Measurements from ENCODE around the gene TMEM201. TPM values are rescaled to one million over a fixed set of nuclear protein-coding genes. Genes with fewer than 3 reads are reported as not detected.

The TMEM201 gene, protein sequence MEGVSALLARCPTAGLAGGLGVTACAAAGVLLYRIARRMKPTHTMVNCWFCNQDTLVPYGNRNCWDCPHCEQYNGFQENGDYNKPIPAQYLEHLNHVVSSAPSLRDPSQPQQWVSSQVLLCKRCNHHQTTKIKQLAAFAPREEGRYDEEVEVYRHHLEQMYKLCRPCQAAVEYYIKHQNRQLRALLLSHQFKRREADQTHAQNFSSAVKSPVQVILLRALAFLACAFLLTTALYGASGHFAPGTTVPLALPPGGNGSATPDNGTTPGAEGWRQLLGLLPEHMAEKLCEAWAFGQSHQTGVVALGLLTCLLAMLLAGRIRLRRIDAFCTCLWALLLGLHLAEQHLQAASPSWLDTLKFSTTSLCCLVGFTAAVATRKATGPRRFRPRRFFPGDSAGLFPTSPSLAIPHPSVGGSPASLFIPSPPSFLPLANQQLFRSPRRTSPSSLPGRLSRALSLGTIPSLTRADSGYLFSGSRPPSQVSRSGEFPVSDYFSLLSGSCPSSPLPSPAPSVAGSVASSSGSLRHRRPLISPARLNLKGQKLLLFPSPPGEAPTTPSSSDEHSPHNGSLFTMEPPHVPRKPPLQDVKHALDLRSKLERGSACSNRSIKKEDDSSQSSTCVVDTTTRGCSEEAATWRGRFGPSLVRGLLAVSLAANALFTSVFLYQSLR
- total RNA-seq = 12.8 TPM

DNA sequence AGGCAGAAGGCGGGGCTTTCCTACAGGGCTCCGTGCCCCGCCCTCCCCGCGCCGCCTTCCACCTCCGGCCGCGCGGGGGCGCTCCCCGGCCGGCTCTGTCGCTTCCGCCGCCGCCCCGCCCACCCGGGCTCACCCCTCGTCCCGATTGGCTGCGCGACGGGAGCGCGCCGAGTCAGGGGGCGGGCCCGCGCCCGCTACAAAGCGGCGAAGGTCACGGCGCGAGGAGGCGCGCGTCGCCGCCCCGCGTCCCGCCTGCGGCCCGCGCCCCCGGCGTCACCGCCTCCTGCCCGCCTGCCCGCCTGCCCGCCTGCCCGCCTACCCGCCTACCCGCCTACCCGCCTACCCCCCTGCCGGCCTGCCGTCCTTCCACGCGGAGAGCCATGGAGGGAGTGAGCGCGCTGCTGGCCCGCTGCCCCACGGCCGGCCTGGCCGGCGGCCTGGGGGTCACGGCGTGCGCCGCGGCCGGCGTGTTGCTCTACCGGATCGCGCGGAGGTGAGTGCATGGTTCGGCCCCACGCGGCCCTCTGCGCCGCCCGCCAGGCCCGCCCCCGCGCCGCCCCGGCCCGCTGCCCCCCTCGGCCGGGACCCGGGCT, at the start of gene TMEM201:
Gene TMEM201, plus strand, starts transcription at position 361 of the 593 bp plus-strand sequence. Its CDS starts 20 bp downstream, at position 381.
- TF ChIP-seq, protein P1, sequence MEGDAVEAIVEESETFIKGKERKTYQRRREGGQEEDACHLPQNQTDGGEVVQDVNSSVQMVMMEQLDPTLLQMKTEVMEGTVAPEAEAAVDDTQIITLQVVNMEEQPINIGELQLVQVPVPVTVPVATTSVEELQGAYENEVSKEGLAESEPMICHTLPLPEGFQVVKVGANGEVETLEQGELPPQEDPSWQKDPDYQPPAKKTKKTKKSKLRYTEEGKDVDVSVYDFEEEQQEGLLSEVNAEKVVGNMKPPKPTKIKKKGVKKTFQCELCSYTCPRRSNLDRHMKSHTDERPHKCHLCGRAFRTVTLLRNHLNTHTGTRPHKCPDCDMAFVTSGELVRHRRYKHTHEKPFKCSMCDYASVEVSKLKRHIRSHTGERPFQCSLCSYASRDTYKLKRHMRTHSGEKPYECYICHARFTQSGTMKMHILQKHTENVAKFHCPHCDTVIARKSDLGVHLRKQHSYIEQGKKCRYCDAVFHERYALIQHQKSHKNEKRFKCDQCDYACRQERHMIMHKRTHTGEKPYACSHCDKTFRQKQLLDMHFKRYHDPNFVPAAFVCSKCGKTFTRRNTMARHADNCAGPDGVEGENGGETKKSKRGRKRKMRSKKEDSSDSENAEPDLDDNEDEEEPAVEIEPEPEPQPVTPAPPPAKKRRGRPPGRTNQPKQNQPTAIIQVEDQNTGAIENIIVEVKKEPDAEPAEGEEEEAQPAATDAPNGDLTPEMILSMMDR (IDR thresholded peaks at IDR 0.05) = peak in 2 of 3 experiments; percentile 63 to 80
- Histone ChIP-seq H3K4me3 (peak within 1 kb of the TSS; percentile 77 to 91), H3K27ac (peak within 1 kb of the TSS in 1 of 2 donors; percentile 67), H3K9me3 (no peaks in the 10 kb centered on the region), H3K36me3 (no peaks in the 10 kb centered on the region), H3K4me1 (peaks cover 8 to 10% of the 10 kb centered on the region in 2 donors), H3K27me3 (no peaks in the 10 kb centered on the region)
- intact Hi-C loops (cut with DNase I) = loop anchor here (1.0 to 5.0 kb wide), 3 partner anchors 49 to 461 kb away; partner anchors contain the start of genes CTNNBIP1, GPR157 and SLC25A33
- peak; percentile 56 to 96 for DNase-seq (ENCODE audit: low spot score in 2 of 2)

DNA sequence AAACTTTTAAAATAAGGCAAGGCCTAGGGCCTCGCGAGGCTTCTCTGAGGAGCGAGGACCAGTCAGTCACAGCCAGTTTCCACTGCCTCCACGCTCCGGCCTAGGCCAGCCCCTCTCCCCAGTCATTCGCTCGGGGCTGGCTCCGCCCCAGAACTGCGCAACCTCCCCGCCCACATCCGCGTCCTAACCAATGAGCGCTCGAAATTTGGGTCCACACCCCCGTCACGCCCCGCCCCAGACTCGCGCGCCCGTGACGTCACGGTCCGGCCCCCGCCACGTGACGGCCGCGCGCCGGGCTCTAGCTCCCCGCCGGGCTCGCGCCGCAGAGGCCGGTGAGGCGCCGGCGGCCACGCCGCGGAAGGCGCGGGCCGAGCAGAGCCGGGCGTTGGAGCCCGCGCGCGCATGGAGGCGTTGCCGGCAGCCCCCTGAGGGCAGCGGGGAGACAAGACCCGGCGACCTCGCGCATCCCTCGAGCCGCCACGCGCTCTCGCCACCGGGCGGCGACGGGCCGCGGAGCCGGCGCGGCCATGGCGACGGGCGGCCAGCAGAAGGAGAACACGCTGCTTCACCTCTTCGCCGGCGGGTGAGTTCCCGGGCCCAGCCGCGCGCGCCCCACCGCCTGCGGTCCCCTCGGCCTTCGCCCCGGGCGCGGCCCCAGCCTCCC, 49.4 kb upstream of the TMEM201 start, which contains the start of gene SLC25A33:
Gene SLC25A33, plus strand, starts transcription at position 301 of the 664 bp plus-strand sequence. Its CDS starts 227 bp downstream, at position 528.
- intact Hi-C loops (cut with DNase I) = loop anchor here (1.0 kb wide), 1 partner anchor 49 kb away; the partner anchor contains the start of gene TMEM201
- peak within 1 kb of the TSS; percentile 59 to 90 for H3K4me3 ChIP-seq

DNA sequence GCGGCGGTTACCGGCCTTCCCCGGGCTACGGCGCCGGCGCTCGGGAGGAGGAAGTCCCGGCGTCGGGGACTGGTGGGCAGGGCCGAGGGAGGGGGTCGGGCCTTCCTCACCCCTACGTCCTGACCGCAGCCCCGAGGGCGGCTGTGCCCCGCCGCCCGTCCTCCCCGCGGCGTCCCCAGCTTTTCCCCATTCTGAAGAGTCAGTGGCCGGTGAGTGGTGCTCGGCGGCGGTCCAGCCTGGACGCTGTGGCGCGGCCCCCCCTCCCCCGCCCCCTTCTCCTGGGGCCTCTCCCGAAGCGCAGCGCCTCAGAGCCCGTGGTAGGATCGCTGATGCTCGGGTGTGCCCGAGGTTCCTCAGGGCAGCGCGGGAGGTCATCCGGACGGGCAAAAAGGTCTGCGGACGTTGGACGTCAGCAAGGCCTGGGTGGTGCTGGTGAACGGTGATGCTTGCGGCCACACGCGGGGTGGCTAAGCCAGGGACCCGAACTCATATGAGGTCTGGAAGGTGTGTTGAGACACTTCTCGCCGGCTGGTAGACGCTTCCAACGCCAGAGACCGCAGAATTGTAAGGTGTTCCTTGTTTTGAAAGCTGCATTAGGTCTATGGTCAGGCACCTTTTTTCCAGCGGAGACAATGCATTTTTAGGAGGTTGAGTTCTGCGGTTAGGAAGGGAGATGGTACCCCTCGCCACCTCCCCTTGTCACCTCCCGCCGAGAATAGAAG, 48.7 kb upstream of the TMEM201 start:
- peak in 1 of 2 donors; percentile 77 for DNase-seq (ENCODE audit: low spot score in 2 of 2)
- Histone ChIP-seq H3K36me3 (no peaks in the 10 kb centered on the region), H3K4me3 (peak overlapping the region; percentile 59 to 90), H3K9me3 (no peaks in the 10 kb centered on the region), H3K4me1 (peaks cover 0 to 9% of the 10 kb centered on the region in 2 donors), H3K27ac (peak overlapping the region; percentile 56 to 86), H3K27me3 (no peaks in the 10 kb centered on the region)
- intact Hi-C loops (cut with DNase I) = loop anchor here (1.0 kb wide), 1 partner anchor 48 kb away; the partner anchor contains the start of gene TMEM201
- TF ChIP-seq, protein P1 (IDR thresholded peaks at IDR 0.05) = no peak

More for the DNA sequence above, 49.4 kb upstream of the TMEM201 start, which contains the start of gene SLC25A33:
- Histone ChIP-seq H3K27ac (peak within 1 kb of the TSS; percentile 56 to 86), H3K9me3 (no peaks in the 10 kb centered on the region), H3K36me3 (no peaks in the 10 kb centered on the region), H3K27me3 (no peaks in the 10 kb centered on the region), H3K4me1 (peaks cover 0 to 9% of the 10 kb centered on the region in 2 donors)
- DNase-seq (ENCODE audit: low spot score in 2 of 2) = peak; percentile 88 to 98
- TF ChIP-seq, protein P1 (IDR thresholded peaks at IDR 0.05) = peak in 1 of 3 experiments; percentile 53

GRCh38 chr1:9542430-9542829, 46.3 kb upstream of the TMEM201 start:
- no peaks in the 10 kb centered on the region for H3K36me3 ChIP-seq
- no peaks in the 10 kb centered on the region for H3K9me3 ChIP-seq
- TF ChIP-seq, protein P1 (IDR thresholded peaks at IDR 0.05) = no peak
- DNase-seq (ENCODE audit: low spot score in 2 of 2) = no peak
- H3K4me3 ChIP-seq = no peak overlapping the region
- intact Hi-C loops (cut with DNase I) = no loop called here
- H3K27me3 ChIP-seq = no peaks in the 10 kb centered on the region
- peaks cover 0 to 9% of the 10 kb centered on the region in 2 donors for H3K4me1 ChIP-seq
- no peak overlapping the region for H3K27ac ChIP-seq
